Kidney glomerular epithelial cell (primary cell): ENCODE data around the gene KCNQ2.

Source experiments
- DNase-seq: peaks from one replicate; lab custom pipeline; 2025; lab: John Stamatoyannopoulos, UW

Gene KCNQ2

DNA sequence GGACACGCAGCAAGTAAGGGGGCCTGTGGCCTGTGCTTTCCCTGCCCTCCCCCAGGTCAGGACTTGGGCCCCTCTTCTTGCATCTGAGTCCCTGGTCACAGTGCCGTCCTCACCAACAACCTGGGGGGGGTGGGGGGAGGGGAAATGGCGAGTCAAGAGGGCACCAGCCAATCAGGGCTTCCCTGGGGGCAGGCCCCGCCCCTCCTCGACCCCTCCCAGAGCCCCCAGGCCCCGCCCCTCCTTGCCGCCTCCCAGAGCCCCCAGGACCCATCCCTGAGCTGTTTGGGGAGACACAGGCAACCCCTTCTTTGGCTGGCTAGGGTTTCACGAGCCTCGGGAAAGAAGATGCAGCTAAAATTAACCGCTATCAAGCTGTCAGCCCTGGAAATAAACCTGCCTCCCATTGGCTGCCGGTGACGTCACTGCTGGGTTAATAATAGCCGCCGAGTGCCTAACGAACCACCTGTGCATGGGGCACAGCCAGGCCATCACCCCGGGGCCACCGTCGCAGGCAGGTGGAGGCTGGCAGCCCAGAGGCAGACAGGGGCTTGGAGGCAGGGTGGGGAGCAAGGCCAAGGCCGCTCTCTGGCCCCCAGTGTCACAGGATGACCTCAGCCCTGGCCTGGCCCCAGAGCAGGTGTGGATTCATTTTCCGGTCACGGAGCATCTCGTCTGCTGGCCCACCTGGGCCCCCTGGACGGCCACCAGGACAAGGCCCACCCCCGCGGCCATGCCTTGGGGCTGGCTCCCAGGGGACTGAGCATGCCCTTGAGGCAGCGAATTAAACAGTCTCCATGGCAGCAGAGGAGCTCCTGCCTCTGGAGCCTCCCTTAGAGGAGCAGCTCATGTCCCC is 29.6 kb upstream of the KCNQ2 start:
- DNase-seq, result no peak

DNA sequence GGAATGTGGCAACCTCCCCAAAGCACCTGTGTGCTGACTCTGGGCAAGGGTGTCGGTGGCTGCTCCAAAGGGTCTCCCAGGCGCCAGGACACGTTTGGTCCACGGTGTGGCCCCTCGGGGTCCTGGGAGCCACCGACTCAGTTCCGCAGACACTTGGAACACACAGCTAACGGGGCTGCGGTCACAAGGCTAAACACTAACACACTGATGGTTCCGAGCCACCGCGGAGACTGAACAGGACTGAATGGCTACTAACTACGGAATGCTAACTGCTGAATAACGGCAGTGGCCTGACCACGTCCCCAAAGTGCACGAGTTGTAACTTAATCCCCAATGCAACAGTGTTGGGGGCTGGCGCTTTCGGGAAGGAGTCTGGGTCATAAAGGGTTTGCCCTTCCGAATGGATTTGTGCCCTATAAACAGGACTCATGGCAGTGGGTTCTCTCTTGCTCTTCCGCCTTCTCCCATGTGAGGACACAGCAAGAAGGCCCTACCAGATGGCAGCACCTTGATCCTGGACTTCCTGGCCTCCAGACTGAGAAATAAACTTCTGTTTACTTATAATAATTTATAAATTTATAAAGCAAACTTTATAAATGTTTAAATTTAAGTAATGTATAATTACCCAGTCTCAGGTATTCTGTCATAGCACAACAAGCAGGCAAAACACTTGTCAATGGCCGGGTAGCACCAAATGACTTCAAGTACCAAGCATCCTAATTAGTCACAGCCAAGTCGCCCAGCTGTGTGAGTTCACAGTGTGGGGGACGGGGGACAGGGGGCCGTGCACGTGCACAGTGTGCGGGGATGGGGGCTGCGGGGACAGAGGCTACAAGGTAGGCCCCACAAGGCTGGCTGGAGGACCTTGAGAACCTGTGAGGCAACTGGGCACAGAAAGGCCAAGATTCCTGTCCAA is 28.7 kb upstream of the KCNQ2 start:
- DNase-seq, result no peak

DNA sequence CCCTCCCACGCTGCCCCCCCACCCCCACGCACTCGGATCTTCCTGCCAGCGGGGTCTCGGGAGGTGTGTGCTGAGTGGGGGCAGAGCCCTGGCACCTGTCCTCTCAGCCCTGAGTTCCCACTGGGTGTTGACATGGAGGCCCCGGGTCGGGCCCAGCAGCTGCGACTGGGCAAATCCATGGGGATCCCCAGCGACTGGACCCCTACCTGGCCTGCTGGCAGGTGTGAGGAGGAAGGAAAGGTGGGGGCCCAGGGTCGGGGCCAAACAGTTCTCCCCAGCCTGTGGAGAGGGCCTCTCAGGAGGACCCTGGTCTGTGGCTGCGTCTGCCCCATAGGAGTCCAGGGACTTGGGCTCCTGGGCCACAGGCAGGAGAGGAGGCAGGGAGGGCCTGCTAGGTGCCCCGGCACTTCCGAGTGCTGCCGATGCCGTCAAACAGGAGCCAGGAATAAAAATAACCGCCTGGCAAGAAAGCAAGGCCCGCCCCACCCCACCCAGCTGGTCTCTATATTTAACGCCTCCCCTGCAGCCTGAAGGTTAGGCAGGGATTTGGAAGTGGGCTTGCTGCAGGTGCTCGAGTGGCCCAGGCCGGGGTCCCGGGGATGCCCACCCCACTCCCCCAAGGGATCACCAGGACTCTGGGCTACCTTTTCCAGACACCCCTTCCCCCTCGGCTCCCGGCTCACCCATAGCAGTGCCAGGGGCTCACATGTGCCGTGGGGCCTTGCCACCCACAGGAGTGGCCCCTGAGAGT is 27.9 kb upstream of the KCNQ2 start:
- DNase-seq, result no peak

DNA sequence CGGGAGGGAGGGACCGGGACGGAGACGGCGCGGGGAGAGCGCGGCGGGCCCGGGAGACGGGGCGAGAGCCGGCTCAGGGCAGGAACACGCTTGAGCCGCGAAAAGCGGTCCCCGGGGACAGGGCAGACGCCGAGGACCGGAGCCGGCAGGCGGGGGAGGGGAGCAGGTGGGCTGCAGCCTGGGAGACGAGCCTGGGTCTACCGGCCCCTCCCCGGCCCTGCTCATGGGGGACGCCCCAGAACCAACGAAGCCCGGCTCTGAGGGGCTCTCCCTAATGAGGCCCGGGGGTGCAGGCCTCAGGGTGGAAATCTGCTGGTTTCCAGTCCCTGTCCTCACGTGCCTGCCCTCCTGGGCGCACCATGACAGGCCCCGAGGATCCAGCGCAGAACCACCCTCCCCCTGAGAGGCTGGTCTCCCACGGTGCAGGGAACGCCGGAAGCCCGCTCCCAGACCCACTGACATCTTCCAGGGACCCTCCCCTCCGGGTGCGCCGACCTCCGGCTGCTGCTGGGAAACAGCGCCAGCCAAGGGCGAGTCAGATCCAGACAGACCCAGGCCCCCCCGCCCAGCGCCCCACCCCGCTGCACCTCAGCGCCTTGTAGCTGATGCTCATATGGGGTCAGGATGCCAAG is 27.0 kb upstream of the KCNQ2 start:
- no peak for DNase-seq

- no peak for DNase-seq
Observed at GRCh38 chr20:63498960-63499337, 26.5 kb upstream of the KCNQ2 start, which contains the start of gene EEF1A2. TSS of gene EEF1A2 (minus strand) at chr20:63499083. CDS start at chr20:63497763, 1,320 bp downstream.

DNA sequence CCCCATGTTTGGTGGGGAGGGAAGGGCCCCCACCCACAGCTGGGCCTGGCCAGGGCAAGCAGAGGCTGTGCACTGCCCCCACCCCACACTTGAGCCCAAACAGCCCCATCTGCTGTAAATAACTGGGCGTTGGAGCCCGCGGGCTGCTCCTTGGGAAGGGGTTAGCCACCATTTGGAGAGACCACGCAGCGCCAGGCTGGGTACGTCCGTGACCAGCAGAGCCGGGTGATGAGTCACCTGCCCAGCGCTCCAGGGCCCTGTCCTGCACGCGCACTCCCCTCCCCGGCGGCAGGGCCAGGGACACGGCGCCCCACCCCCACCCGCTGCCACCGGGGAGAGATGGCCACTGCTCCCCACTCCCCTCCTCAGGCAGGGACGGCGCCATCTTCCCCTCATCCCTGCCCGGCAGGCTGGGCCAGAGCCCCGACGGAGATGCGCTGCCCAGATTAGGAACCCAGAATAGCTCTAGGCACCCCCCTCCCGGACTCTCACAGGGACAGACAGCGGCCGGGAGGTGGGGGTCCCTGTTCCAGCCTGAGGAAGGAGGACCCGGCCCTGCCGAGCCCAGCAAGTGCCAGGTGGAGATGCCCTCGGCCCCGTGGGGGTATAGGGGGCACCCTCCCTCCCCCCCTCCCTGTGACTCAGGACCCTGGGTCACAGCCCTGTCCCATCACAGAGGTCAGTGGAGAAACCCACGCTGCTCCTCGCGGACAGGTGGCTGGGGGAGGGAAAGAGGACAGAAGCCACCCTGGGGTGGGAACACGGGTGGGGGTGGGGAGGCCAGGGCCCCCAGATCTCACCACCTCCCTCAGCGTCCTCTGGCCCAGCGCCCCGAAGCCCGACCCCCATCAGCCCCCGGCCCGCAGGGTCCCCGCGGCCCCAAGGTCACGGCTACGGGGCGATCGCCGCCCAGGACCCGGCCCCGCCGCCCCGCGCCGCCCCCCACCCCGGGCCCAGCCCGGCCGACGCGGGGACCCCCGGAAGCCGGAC is 25.8 kb upstream of the KCNQ2 start:
- DNase-seq, result peak; percentile 3

DNA sequence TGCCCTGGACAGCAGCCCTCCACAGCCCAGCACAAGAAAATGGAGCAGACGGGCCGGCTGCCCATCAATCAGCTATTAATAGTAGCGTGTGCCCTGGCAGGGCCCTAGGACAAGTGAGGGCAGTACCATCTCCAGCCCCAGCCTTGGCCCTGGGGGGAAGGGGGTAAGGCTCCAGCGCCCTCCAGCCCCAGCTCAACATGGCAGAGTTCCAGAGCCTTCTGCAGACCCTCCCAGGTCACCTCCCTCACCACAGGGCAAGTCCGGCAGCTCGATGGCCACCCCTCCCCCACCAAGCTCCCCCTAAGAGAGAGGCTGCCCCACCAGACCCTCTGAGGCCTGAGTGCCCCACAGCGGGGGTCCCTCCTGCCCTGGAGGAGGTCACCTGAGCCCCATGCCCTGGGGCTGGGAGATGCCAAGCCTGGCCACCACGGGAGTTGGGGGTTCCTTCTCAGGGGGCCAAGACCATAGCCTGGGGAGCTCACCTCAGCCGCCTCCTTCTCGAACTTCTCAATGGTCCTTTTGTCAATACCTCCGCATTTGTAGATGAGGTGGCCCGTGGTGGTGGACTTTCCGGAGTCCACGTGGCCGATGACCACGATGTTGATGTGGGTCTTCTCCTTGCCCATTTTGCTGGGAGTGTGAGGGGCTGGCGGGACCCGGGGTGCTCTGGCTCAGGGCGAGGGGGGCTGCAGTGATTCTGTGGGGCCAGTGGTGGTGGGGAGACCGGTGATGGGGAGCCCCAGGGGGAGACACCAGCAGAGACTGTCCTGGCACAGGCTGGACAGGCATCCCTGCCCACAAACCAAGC is 24.9 kb upstream of the KCNQ2 start:
- no peak for DNase-seq

DNA sequence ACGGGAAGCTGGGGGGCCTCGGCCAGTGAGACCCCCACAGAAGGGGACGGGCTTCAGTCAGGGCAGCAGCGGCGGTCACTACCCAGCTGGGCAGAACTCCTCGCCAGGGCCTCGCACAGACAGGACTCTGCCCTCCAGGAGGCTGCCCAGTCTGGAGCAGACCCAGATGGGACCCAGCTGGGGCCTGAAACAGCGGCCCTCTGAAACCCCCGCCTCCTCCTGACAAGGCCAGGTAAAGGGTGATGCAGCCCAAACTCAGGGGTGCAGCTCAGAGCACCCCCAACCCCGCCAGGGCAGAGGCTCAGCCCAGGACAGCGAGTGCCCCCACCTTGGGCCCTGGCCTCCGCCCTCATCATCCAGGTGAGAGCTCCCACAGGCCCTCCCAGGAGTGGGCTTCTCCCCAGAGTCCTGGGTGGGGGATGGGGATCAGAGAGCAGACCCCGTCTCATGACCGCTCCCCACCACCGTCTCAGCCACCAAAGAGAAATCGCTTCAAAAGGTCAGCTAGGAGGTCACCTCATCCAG is 24.2 kb upstream of the KCNQ2 start:
- no peak for DNase-seq

GRCh38 chr20:63495741-63496595 is 23.5 kb upstream of the KCNQ2 start:
- no peak for DNase-seq

- no peak for DNase-seq
Observed at GRCh38 chr20:63495167-63495720, 22.8 kb upstream of the KCNQ2 start.

DNA sequence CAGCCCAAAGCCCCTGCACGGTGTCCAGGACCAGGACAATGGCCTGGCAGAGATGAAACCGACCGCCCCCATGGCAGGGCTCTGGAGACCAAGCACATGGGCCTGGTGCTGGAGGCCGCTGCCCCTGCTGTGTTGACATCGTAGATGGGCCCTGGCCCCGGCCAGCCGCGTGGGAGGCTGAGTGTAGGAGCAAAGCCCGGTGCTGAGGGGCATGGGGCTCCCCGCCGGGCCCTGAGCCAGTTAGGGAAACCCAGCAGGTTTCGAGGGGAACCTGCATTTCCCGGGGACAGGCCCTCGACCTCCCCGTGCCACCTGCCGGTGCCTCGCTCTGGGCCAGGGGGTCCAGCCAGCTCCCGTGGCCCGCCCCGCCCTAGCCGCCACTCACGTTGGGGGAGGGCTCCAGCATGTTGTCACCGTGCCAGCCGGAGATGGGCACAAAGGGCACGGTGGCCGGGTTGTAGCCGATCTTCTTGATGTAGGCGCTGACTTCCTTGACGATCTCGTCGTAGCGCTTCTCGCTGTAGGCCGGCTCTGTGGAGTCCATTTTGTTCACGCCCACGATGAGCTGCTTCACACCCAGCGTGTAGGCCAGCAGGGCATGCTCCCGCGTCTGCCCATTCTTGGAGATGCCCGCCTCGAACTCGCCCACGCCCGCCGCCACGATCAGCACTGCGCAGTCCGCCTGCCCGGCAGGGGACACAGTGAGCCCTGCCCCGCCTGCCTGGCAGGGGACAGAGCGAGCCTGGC is 22.1 kb upstream of the KCNQ2 start:
- DNase-seq, result no peak

DNA sequence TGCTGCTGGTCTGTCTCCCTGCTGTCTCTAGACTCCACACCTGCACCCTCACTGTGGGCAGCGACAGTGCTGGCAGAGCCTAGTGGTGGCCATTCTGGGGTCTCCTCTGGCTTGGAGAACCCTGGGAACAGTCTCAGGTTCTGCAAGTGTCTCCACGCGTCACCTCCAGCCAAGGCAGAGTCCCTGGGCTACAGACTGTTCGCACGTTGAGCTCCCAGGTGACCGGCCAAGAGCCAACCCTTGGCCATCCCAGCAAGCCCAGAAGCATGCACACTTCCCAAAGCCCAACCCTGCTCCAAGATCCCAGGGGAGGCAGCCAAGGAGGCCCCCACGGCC is 21.6 kb upstream of the KCNQ2 start:
- no peak for DNase-seq

DNA sequence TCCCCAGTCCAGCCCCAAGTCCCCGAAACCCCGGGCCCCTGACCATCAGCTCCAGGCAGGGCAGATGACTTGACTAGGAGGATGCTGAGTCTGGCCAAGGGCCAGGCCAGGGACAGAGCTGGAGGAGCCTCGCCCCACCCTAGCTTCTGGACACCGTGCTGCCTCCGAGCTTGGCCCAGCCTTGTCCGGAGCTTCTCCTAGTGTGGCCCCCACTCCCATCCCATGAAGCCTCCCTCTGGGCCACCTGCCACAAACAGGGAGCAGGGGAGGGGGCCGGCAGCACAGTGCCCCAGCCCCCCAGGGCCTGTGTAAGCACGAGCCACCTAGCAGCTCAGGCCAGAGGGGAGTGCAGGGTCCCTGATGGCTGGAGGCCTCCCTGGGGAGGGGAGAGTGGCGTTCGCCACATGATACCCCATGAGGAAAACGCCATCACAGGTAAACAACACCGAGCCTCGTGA is 21.1 kb upstream of the KCNQ2 start:
- DNase-seq, result no peak

DNA sequence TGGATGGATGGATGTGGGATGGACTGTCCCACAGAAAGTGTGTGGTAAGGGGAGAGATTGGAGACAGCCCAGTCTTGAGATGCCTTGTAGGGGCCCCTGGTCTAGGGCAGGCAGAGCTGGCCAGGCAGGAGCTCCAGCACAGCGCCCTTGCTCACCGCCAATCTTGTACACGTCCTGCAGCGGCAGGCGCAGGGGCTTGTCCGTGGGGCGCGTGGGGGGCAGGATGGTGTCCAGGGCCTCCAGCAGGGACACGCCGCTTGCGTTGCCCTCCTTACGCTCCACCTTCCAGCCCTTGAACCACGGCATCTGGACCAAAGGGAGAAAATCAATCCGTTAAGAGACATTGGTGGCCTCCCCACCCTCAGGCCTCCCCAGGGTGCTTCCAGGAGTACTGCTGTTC is 20.5 kb upstream of the KCNQ2 start:
- no peak for DNase-seq

GRCh38 chr20:63492518-63492917 is 20.1 kb upstream of the KCNQ2 start:
- DNase-seq, result no peak

GRCh38 chr20:63491635-63492230 is 19.3 kb upstream of the KCNQ2 start:
- DNase-seq, result no peak

DNA sequence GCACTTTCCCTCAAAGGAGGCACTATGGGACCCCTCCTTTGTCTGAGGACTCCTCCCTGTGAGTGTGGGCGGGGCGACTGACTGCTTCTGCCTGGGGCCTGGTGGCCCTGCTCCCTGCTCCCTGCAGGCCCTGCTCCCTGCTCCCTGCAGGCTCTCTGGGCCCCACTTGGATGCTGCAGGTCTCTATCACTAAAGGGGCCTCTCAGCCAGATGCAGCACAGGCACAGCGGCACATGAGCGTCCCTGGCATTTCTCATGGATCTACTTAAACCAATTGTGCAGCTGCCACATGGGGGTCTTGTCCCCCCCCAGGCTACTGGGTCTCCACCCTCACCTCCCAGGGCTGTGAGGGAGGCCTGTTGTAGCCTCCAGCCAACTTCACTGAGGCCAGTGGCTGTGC is 18.6 kb upstream of the KCNQ2 start:
- DNase-seq, result no peak
